Renal cortical epithelial cell (primary cell): Measurements from ENCODE around the gene KCNK4. TPM values are rescaled to one million over a fixed set of nuclear protein-coding genes. Genes with fewer than 3 reads are reported as not detected.

Experiments
- DNase-seq: peaks from one replicate; pipeline ENCODE4 v3.0.0-alpha.2; 2011; ENCODE audit warnings: low read depth
- total RNA-seq: library from RNA; depleted of rRNA; stranded (reverse); fragments of >200 nt; gene quantifications from 2 replicates; pipeline ENCODE4 v1.2.3, GENCODE V29; 2014

KCNK4 gene
- total RNA-seq, 1 donor from 2014 or later, result not detected

GRCh38 chr11:64253481-64253880 is 37.6 kb upstream of the KCNK4 start:
- no peak for DNase-seq

GRCh38 chr11:64254326-64254725 is 36.8 kb upstream of the KCNK4 start:
- no peak for DNase-seq

- no peak for DNase-seq
Measured at GRCh38 chr11:64255135-64256128, 35.7 kb upstream of the KCNK4 start.

GRCh38 chr11:64256300-64256699 is 34.8 kb upstream of the KCNK4 start:
- DNase-seq, result no peak

GRCh38 chr11:64258356-64258755 is 32.7 kb upstream of the KCNK4 start:
- DNase-seq, result no peak

GRCh38 chr11:64258946-64259532 is 32.1 kb upstream of the KCNK4 start:
- DNase-seq, result no peak

- no peak for DNase-seq
Measured at GRCh38 chr11:64259533-64260067, 31.5 kb upstream of the KCNK4 start.

- no peak for DNase-seq
Measured at GRCh38 chr11:64260147-64260708, 30.9 kb upstream of the KCNK4 start.

GRCh38 chr11:64261556-64262080 is 29.5 kb upstream of the KCNK4 start:
- DNase-seq, result no peak

- DNase-seq, result no peak
Measured at GRCh38 chr11:64262271-64263002, 28.7 kb upstream of the KCNK4 start.

GRCh38 chr11:64263021-64263946 is 27.8 kb upstream of the KCNK4 start:
- peak; percentile 13 for DNase-seq

- no peak for DNase-seq
Measured at GRCh38 chr11:64263947-64264317, 27.2 kb upstream of the KCNK4 start.

- no peak for DNase-seq
Measured at GRCh38 chr11:64264371-64264852, 26.7 kb upstream of the KCNK4 start.

GRCh38 chr11:64265176-64266160 is 25.6 kb upstream of the KCNK4 start:
- no peak for DNase-seq

GRCh38 chr11:64266339-64266738 is 24.8 kb upstream of the KCNK4 start:
- no peak for DNase-seq

GRCh38 chr11:64267207-64267945 is 23.7 kb upstream of the KCNK4 start:
- DNase-seq, result no peak

GRCh38 chr11:64268025-64268892 is 22.8 kb upstream of the KCNK4 start:
- DNase-seq, result no peak
